ENCODE measurements around the gene COMMD6.
A peak's percentile ranks its signal among the peaks of the same experiment; 100 is the strongest.

COMMD6 gene

GRCh38 chr13:75537401-75538365, at the start of gene COMMD6:
COMMD6 (minus strand) TSS chr13:75537841; CDS start chr13:75537805, 36 bp downstream.
- peak; percentile 74 for TF ChIP-seq POLR2A (IDR thresholded peaks at IDR 0.05; ENCODE audit: low read length)
- no peak for TF ChIP-seq GATA1 (IDR thresholded peaks at IDR 0.05; ENCODE audit: low read depth, low read length)
- DNase-seq, result peak; percentile 84 to 88

- TF ChIP-seq GATA1 (IDR thresholded peaks at IDR 0.05; ENCODE audit: low read depth, low read length) (no peak), POLR2A (IDR thresholded peaks at IDR 0.05; ENCODE audit: low read length) (no peak)
- DNase-seq, result no peak
Observed at GRCh38 chr13:75585153-75585552, 47.5 kb upstream of the COMMD6 start.

DNA sequence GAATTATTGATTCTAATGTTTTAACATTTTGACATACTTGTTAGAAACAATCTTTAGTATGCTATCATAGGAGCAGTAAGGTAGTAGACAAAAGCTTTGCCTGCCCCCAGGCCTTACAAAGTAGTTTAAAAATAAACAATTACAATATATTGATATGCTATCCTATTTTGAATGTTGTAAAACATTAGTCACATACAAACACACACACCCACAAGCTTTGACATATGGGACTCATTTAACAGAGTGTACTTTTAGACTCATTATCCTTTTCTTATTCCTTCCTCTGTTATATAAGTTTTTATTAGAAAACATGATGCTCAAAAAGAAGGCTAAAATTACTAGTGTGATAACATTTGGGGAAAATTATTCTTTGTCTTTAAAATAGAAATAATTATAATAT, 45.5 kb upstream of the COMMD6 start:
- no peak for DNase-seq
- TF ChIP-seq GATA1 (IDR thresholded peaks at IDR 0.05; ENCODE audit: low read depth, low read length) (no peak), POLR2A (IDR thresholded peaks at IDR 0.05; ENCODE audit: low read length) (no peak)

DNA sequence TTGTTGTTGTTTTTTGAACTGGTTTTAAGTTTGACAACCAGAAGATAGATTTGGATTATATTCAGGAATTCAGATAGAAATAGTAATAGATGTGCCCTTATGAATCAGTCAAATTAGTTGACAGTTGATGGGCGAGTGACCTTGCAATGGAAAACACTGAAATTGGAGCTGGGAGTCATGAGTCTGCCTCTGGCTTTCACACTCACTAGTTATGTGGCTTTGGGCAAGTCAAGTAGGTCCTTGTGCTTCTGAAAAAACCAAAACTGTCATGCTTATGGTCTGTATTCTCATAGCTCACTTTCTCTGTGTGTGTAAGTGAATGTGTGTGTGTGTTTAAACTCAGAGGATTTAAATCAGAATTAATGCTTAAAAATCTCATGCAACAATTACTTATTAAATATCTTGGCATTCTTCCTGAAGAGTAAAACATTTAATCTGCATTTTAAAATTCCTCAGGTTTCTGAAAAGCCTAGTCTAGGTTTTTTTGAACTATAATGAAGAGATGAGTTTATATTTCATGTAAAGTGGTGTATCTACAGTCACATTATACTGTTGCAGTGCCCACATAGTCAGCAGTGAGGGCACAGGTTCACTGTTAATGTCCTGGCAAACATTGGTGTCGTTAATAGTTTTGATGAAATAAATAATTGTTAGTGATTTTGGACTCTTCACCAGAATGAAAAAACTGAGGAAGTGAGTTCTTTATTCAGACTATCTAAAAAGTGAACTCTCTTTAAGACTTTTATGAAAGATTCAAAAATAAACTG, 44.4 kb upstream of the COMMD6 start:
- no peak for DNase-seq
- no peak for TF ChIP-seq GATA1 (IDR thresholded peaks at IDR 0.05; ENCODE audit: low read depth, low read length)
- TF ChIP-seq POLR2A (IDR thresholded peaks at IDR 0.05; ENCODE audit: low read length), result no peak

- no peak for DNase-seq
- TF ChIP-seq POLR2A (IDR thresholded peaks at IDR 0.05; ENCODE audit: low read length) (no peak), GATA1 (IDR thresholded peaks at IDR 0.05; ENCODE audit: low read depth, low read length) (no peak)
Observed at GRCh38 chr13:75579529-75579928, 41.9 kb upstream of the COMMD6 start.

GRCh38 chr13:75569576-75569975, 31.9 kb upstream of the COMMD6 start:
- peak in 1 of 2 experiments; percentile 8 for DNase-seq
- TF ChIP-seq POLR2A (IDR thresholded peaks at IDR 0.05; ENCODE audit: low read length), result no peak
- TF ChIP-seq GATA1 (IDR thresholded peaks at IDR 0.05; ENCODE audit: low read depth, low read length), result no peak

- DNase-seq, result no peak
Observed at GRCh38 chr13:75566658-75567057, 29.0 kb upstream of the COMMD6 start.

GRCh38 chr13:75558145-75558840, 20.7 kb upstream of the COMMD6 start:
- TF ChIP-seq POLR2A (IDR thresholded peaks at IDR 0.05; ENCODE audit: low read length) (no peak), GATA1 (IDR thresholded peaks at IDR 0.05; ENCODE audit: low read depth, low read length) (no peak)
- DNase-seq, result no peak

More at GRCh38 chr13:75566658-75567057, 29.0 kb upstream of the COMMD6 start:
- TF ChIP-seq POLR2A (IDR thresholded peaks at IDR 0.05; ENCODE audit: low read length) (no peak), GATA1 (IDR thresholded peaks at IDR 0.05; ENCODE audit: low read depth, low read length) (no peak)

- no peak for DNase-seq
- TF ChIP-seq POLR2A (IDR thresholded peaks at IDR 0.05; ENCODE audit: low read length) (no peak), GATA1 (IDR thresholded peaks at IDR 0.05; ENCODE audit: low read depth, low read length) (no peak)
Observed at GRCh38 chr13:75556961-75557360, 19.3 kb upstream of the COMMD6 start.

DNA sequence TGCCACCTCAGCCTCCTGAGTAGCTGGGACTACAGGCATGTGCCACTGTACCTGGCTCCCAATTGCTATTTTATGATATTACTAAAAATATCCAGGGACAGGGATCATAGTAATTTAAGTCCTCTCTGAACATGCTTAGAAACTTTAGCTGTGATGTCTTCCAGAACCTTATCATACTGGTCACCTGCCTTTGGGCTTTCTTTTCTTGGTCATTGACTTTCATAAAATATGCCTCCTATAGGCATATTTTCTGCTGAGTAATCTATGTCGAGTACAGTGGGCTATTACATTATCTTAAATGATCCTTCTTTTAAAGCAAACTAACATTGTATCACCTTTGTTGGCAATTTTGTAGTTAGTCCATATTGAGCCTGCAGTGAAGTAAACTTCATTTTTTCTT, 18.2 kb upstream of the COMMD6 start:
- TF ChIP-seq GATA1 (IDR thresholded peaks at IDR 0.05; ENCODE audit: low read depth, low read length) (no peak), POLR2A (IDR thresholded peaks at IDR 0.05; ENCODE audit: low read length) (no peak)
- peak; percentile 29 to 34 for DNase-seq

DNA sequence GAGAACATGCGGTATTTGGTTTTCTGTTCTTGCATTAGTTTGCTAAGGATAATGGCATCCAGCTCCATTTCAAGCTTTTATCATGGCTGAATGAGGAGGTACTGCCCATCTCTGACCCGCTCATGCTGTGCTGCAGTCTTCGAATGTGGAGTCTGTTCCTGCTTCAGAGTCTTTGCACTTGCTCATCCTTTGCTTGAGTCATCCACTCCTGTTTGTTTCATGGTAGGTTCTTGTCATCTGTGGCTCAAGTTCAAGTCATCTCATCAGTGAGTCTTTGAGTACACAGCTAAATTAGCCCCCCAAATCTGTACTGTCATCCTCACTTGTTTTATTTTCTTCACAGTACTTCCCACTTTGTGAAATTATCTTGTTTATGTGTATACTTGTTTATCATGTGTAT, 17.3 kb upstream of the COMMD6 start:
- TF ChIP-seq POLR2A (IDR thresholded peaks at IDR 0.05; ENCODE audit: low read length) (no peak), GATA1 (IDR thresholded peaks at IDR 0.05; ENCODE audit: low read depth, low read length) (no peak)
- peak in 1 of 2 experiments; percentile 38 for DNase-seq

DNA sequence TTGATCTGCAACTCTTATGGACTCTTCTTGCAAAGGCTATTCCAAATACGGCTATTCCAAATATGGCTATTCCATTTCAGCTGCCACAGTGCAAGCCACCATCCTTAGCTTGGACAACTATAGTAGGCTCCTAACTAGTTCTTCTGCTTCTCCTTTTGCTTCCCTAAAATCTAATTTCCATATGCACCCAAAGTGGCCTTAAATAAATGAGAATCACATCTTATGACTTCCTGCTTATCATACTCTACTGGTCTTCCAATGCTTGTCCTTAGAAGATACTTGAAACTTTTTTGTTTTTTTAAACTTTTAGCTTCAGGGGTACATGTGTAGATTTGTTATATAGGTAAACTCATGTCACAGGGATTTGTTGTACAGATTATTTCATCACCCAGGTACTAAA, 16.8 kb upstream of the COMMD6 start:
- DNase-seq, result no peak
- TF ChIP-seq GATA1 (IDR thresholded peaks at IDR 0.05; ENCODE audit: low read depth, low read length) (no peak), POLR2A (IDR thresholded peaks at IDR 0.05; ENCODE audit: low read length) (no peak)

- peak; percentile 75 to 84 for DNase-seq
- no peak for TF ChIP-seq POLR2A (IDR thresholded peaks at IDR 0.05; ENCODE audit: low read length)
- no peak for TF ChIP-seq GATA1 (IDR thresholded peaks at IDR 0.05; ENCODE audit: low read depth, low read length)
Observed at GRCh38 chr13:75550159-75550567, 12.5 kb upstream of the COMMD6 start.
